HCT116 (cell line): ENCODE results near the gene ACTA2.

Experiments used
- ELF1 ChIP-seq: IDR thresholded peaks from 2 replicates; pipeline ENCODE4 v1.6.1; 2012; ENCODE audit warnings: low read depth, borderline replicate concordance
- POLR2A ChIP-seq: IDR thresholded peaks from 2 replicates; pipeline ENCODE4 v1.7.0; 2011; ENCODE audit warnings: borderline replicate concordance; ENCODE audit not compliant: insufficient read depth, insufficient read length; ENCODE audit errors: extremely low read depth
- POLR2AphosphoS5 ChIP-seq: IDR thresholded peaks from 2 replicates; pipeline ENCODE4 v1.6.1; 2011; ENCODE audit warnings: mild to moderate bottlenecking, low read depth, low read length, moderate library complexity
- ZFX ChIP-seq: fragments of 450-650 bp; IDR thresholded peaks from 2 replicates; pipeline ENCODE4 v1.6.1; 2017
- ZNF274 ChIP-seq: fragments of 200-500 bp; sonication (Bioruptor generic); IDR thresholded peaks from 2 replicates; pipeline ENCODE4 v1.6.1; 2014; ENCODE audit warnings: mild to moderate bottlenecking, low read depth, low read length, inconsistent platforms
- TF ChIP-seq, protein P1 (sequence below): IDR thresholded peaks from 2 replicates; pipeline ENCODE4 v1.6.1; 2011; ENCODE audit warnings: mild to moderate bottlenecking, low read length, moderate library complexity; ENCODE audit not compliant: insufficient replicate concordance; ENCODE audit errors: extremely low read depth
- TF ChIP-seq, protein P2 (sequence below), 3 experiments: fragments of 200-600 bp in 1 of 3; sonication (generic) in 1 of 3; IDR thresholded peaks in 2 of 3; conservative IDR thresholded peaks in 1 of 3; 2 replicates each; pipeline ENCODE4 v1.5.1; 2012 to 2017; ENCODE audit warnings: low read depth in 2 of 3, low read length in 2 of 3, antibody characterized with exemption in 1 of 3, borderline replicate concordance in 1 of 3, control low read depth in 1 of 3, mild to moderate bottlenecking in 1 of 3, mixed read lengths in 1 of 3, mixed run types in 1 of 3, moderate library complexity in 1 of 3; ENCODE audit not compliant: insufficient read depth in 1 of 3

DNA sequence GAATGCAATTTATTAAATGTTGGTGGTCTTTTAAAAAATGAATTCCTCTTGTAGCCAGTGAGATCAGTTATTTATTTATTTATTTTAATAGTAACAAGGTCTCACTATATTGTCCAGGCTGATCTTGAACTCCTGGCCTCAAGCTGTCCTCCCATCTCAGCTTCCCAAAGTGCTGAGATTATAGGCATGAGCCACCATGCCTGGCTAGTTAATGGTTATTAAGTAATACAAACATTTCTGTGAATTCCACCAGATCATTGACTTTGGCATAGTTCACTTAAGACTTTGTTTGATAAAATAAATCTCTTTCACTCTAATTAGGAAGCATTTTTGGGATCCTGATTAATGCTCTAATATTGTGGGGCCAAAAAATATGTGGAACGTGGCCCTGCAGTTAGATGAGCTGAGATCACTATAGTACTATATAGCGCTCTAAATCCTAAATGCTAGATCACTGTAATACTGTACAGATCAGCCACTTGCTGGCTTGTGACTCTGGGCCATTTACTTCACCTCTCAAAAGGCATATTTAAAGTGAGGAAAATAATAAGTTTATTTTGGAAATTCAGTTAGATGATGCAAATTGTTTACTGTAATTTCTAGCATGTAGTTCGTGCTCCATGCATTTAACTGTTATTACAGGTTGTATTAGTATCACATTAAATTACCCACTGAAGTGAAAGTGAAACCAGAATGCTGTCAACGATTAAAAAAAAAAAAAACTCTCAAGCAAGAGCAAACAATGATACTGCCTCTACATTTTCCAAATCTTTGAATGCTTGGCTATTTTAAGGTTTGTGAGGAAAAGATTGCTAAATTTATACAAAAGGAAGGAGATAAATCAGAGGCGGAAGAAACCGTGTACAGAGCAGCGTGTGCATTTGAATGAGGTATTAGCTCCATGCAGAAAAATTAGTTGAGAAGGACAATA, 22.1 kb upstream of the ACTA2 start:
- TF ChIP-seq ZFX: no peak
- TF ChIP-seq, protein P1, sequence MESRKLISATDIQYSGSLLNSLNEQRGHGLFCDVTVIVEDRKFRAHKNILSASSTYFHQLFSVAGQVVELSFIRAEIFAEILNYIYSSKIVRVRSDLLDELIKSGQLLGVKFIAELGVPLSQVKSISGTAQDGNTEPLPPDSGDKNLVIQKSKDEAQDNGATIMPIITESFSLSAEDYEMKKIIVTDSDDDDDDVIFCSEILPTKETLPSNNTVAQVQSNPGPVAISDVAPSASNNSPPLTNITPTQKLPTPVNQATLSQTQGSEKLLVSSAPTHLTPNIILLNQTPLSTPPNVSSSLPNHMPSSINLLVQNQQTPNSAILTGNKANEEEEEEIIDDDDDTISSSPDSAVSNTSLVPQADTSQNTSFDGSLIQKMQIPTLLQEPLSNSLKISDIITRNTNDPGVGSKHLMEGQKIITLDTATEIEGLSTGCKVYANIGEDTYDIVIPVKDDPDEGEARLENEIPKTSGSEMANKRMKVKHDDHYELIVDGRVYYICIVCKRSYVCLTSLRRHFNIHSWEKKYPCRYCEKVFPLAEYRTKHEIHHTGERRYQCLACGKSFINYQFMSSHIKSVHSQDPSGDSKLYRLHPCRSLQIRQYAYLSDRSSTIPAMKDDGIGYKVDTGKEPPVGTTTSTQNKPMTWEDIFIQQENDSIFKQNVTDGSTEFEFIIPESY: no peak
- no peak for TF ChIP-seq POLR2AphosphoS5
- TF ChIP-seq POLR2A: no peak
- TF ChIP-seq, protein P2, sequence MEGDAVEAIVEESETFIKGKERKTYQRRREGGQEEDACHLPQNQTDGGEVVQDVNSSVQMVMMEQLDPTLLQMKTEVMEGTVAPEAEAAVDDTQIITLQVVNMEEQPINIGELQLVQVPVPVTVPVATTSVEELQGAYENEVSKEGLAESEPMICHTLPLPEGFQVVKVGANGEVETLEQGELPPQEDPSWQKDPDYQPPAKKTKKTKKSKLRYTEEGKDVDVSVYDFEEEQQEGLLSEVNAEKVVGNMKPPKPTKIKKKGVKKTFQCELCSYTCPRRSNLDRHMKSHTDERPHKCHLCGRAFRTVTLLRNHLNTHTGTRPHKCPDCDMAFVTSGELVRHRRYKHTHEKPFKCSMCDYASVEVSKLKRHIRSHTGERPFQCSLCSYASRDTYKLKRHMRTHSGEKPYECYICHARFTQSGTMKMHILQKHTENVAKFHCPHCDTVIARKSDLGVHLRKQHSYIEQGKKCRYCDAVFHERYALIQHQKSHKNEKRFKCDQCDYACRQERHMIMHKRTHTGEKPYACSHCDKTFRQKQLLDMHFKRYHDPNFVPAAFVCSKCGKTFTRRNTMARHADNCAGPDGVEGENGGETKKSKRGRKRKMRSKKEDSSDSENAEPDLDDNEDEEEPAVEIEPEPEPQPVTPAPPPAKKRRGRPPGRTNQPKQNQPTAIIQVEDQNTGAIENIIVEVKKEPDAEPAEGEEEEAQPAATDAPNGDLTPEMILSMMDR (IDR thresholded peaks at IDR 0.05 in 2 of 3, conservative IDR thresholded peaks at IDR 0.05 in 1 of 3; ENCODE audit: borderline replicate concordance in 1 of 3, insufficient read depth in 1 of 3, low read depth in 2 of 3, low read length in 2 of 3): no peak
- no peak for TF ChIP-seq ZNF274
- no peak for TF ChIP-seq ELF1
